ENCODE data around the gene TXNL1.

TXNL1 gene

GRCh38 chr18:56563568-56563967, 74.8 kb downstream of the TXNL1 start:
- ATAC-seq, result peak; percentile 49
- DNase-seq, result no peak
- Mint-ChIP-seq H3K27me3 (no peaks in the 10 kb centered on the region), H3K9me3 (no peaks in the 10 kb centered on the region), H3K27ac (no peak overlapping the region), H3K4me1 (no peaks in the 10 kb centered on the region), H3K4me3 (no peak overlapping the region)

GRCh38 chr18:56562479-56562878, 75.9 kb downstream of the TXNL1 start:
- Mint-ChIP-seq H3K4me1 (no peaks in the 10 kb centered on the region), H3K9me3 (no peaks in the 10 kb centered on the region), H3K27me3 (no peaks in the 10 kb centered on the region), H3K27ac (no peak overlapping the region), H3K4me3 (no peak overlapping the region)
- no peak for ATAC-seq
- DNase-seq, result no peak

- ATAC-seq, result no peak
- no peaks in the 10 kb centered on the region for H3K9me3 Mint-ChIP-seq
- H3K4me1 Mint-ChIP-seq, result no peaks in the 10 kb centered on the region
- no peak overlapping the region for H3K4me3 Mint-ChIP-seq
- H3K27me3 Mint-ChIP-seq, result no peaks in the 10 kb centered on the region
- no peak for DNase-seq
- H3K27ac Mint-ChIP-seq, result no peak overlapping the region
Observed at GRCh38 chr18:56560992-56561391, 77.4 kb downstream of the TXNL1 start.

- DNase-seq (no peak), ATAC-seq (no peak)
- H3K4me3 Mint-ChIP-seq, result no peak overlapping the region
- H3K27ac Mint-ChIP-seq, result no peak overlapping the region
- H3K9me3 Mint-ChIP-seq, result no peaks in the 10 kb centered on the region
- peaks cover 10% of the 10 kb centered on the region for H3K27me3 Mint-ChIP-seq
- H3K4me1 Mint-ChIP-seq, result no peaks in the 10 kb centered on the region
Observed at GRCh38 chr18:56559044-56559443, 79.3 kb downstream of the TXNL1 start.

GRCh38 chr18:56556907-56557306, 81.5 kb downstream of the TXNL1 start:
- ATAC-seq (no peak), DNase-seq (no peak)
- Mint-ChIP-seq H3K27ac (no peak overlapping the region), H3K9me3 (no peaks in the 10 kb centered on the region), H3K27me3 (peaks cover 10% of the 10 kb centered on the region), H3K4me3 (no peak overlapping the region), H3K4me1 (no peaks in the 10 kb centered on the region)

GRCh38 chr18:56550121-56550520, 88.3 kb downstream of the TXNL1 start:
- Mint-ChIP-seq H3K4me3 (no peak overlapping the region), H3K27me3 (peaks cover 8% of the 10 kb centered on the region), H3K9me3 (peaks cover 0 to 5% of the 10 kb centered on the region in 2 donors), H3K4me1 (no peaks in the 10 kb centered on the region), H3K27ac (no peak overlapping the region)
- DNase-seq (no peak), ATAC-seq (no peak)
